Coronary artery (tissue), 2 donors: ENCODE data around the gene MTFR1L.

Source experiments
- DNase-seq: peaks from one replicate; pipeline ENCODE4 v3.0.0-alpha.2; 2017; ENCODE audit warnings: low spot score
- H3K27ac ChIP-seq, 2 donors: fragments of 200-600 bp; sonication (generic); one replicate each; pipeline ENCODE4 v1.5.1; 2016 to 2019
- H3K4me3 ChIP-seq: fragments of 200-600 bp; sonication (generic); 2 replicates; pipeline ENCODE4 v1.5.1; 2016; ENCODE audit warnings: mild to moderate bottlenecking, moderate library complexity
- TF ChIP-seq, protein P1 (sequence below): fragments of 200-600 bp; sonication (generic); IDR thresholded peaks from one replicate; pipeline ENCODE4 v1.5.1; 2019; ENCODE audit warnings: antibody characterized with exemption

The MTFR1L gene

GRCh38 chr1:25843483-25843882 is 23.7 kb downstream of the MTFR1L start:
- H3K27ac ChIP-seq: no peak overlapping the region

GRCh38 chr1:25844536-25845337 is 25.0 kb downstream of the MTFR1L start:
- Histone ChIP-seq H3K4me3 (no peak overlapping the region), H3K27ac (no peak overlapping the region)
- TF ChIP-seq, protein P1, sequence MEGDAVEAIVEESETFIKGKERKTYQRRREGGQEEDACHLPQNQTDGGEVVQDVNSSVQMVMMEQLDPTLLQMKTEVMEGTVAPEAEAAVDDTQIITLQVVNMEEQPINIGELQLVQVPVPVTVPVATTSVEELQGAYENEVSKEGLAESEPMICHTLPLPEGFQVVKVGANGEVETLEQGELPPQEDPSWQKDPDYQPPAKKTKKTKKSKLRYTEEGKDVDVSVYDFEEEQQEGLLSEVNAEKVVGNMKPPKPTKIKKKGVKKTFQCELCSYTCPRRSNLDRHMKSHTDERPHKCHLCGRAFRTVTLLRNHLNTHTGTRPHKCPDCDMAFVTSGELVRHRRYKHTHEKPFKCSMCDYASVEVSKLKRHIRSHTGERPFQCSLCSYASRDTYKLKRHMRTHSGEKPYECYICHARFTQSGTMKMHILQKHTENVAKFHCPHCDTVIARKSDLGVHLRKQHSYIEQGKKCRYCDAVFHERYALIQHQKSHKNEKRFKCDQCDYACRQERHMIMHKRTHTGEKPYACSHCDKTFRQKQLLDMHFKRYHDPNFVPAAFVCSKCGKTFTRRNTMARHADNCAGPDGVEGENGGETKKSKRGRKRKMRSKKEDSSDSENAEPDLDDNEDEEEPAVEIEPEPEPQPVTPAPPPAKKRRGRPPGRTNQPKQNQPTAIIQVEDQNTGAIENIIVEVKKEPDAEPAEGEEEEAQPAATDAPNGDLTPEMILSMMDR: no peak
- no peak for DNase-seq

More at GRCh38 chr1:25843483-25843882, 23.7 kb downstream of the MTFR1L start:
- no peak overlapping the region for H3K4me3 ChIP-seq
- TF ChIP-seq, protein P1: no peak
- no peak for DNase-seq

- Histone ChIP-seq H3K27ac (no peak overlapping the region), H3K4me3 (no peak overlapping the region)
- TF ChIP-seq, protein P1: no peak
- DNase-seq: no peak
Measured at GRCh38 chr1:25845664-25846063, 25.9 kb downstream of the MTFR1L start.

DNA sequence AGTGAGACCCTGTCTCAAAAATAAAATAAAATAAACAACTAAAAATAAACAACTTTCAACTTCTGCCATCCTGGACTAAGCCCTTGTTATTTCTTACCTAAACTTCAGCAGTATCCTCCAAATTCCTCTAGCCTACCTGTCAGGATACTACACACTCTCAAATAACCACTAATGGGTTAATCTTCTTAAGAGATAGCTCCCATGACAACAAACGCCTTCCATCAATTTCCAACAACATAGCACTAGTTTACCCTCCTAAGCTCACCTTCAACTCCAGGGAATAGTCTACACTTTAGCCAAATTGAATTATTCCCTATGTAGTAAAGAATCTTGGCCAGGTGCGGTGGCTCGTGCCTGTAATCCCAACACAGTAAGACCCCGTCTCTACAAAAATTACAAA is 28.2 kb downstream of the MTFR1L start:
- Histone ChIP-seq H3K4me3 (no peak overlapping the region), H3K27ac (no peak overlapping the region)
- no peak for DNase-seq
- TF ChIP-seq, protein P1: no peak

DNA sequence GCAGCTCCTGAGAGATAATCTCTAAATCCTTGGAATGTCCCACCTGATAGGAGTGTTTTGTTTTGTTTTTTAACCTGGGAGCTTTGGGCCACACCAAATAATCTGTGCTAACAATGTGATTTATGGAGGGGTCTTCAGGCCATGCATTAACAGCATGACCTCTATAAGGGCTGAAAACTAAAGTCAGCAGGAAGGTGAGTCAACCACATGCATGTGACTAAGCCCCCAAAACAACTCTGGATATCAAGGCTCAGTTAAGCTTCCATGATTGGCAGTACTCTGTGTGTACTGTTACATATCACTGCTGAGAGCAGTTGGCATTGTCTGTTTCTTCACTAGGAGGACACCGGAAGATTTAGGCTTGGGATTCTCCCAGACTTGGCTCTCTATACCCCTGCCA is 28.8 kb downstream of the MTFR1L start:
- DNase-seq: no peak
- Histone ChIP-seq H3K27ac (no peak overlapping the region), H3K4me3 (no peak overlapping the region)
- TF ChIP-seq, protein P1: no peak

- Histone ChIP-seq H3K27ac (no peak overlapping the region), H3K4me3 (no peak overlapping the region)
- DNase-seq: no peak
- TF ChIP-seq, protein P1: no peak
Measured at GRCh38 chr1:25854554-25854953, 34.8 kb downstream of the MTFR1L start.

- H3K4me3 ChIP-seq: no peak overlapping the region
- TF ChIP-seq, protein P1: no peak
- no peak overlapping the region for H3K27ac ChIP-seq
- DNase-seq: no peak
Measured at GRCh38 chr1:25856856-25857255, 37.1 kb downstream of the MTFR1L start.
